ENCODE measurements around the gene ZFAND6. TPM values are rescaled to one million over a fixed set of nuclear protein-coding genes. Genes with fewer than 3 reads are reported as not detected.
A peak's percentile ranks its signal among the peaks of the same experiment; 100 is the strongest.
"Not testable (repeated sequence)": the region's sequence is repeated elsewhere in the genome, so short reads cannot be mapped to it uniquely, and the experiment has no call there.

Gene ZFAND6
- total RNA-seq, 1 donor from 2014 or later = 80.1 TPM

GRCh38 chr15:80121546-80121945, 62.1 kb downstream of the ZFAND6 start:
- no peak for TF ChIP-seq CTCF (IDR thresholded peaks at IDR 0.05; ENCODE audit: partially characterized antibody, unreplicated experiment)
- Mint-ChIP-seq H3K4me1 (ENCODE audit: low read depth, unreplicated experiment) (peaks cover 37% of the 10 kb centered on the region), H3K27ac (ENCODE audit: unreplicated experiment) (peak overlapping the region; percentile 79), H3K9me3 (ENCODE audit: unreplicated experiment) (no peaks in the 10 kb centered on the region), H3K36me3 (ENCODE audit: unreplicated experiment) (no peaks in the 10 kb centered on the region), H3K4me3 (ENCODE audit: unreplicated experiment) (no peak overlapping the region), H3K27me3 (ENCODE audit: unreplicated experiment) (no peaks in the 10 kb centered on the region)
- peak; percentile 47 for DNase-seq

GRCh38 chr15:80123034-80123433, 63.6 kb downstream of the ZFAND6 start:
- TF ChIP-seq CTCF (IDR thresholded peaks at IDR 0.05; ENCODE audit: partially characterized antibody, unreplicated experiment) = no peak
- Mint-ChIP-seq H3K4me1 (ENCODE audit: low read depth, unreplicated experiment) (peaks cover 35% of the 10 kb centered on the region), H3K9me3 (ENCODE audit: unreplicated experiment) (no peaks in the 10 kb centered on the region), H3K27me3 (ENCODE audit: unreplicated experiment) (no peaks in the 10 kb centered on the region), H3K27ac (ENCODE audit: unreplicated experiment) (peak overlapping the region; percentile 65), H3K4me3 (ENCODE audit: unreplicated experiment) (no peak overlapping the region), H3K36me3 (ENCODE audit: unreplicated experiment) (no peaks in the 10 kb centered on the region)
- DNase-seq = no peak

GRCh38 chr15:80127253-80127652, 67.8 kb downstream of the ZFAND6 start:
- not testable (repeated sequence) for H3K27ac Mint-ChIP-seq (ENCODE audit: unreplicated experiment); H3K27me3 Mint-ChIP-seq (ENCODE audit: unreplicated experiment); H3K9me3 Mint-ChIP-seq (ENCODE audit: unreplicated experiment); H3K4me3 Mint-ChIP-seq (ENCODE audit: unreplicated experiment); DNase-seq; H3K36me3 Mint-ChIP-seq (ENCODE audit: unreplicated experiment)
- H3K4me1 Mint-ChIP-seq (ENCODE audit: low read depth, unreplicated experiment) = peaks cover 17% of the 10 kb centered on the region

- Mint-ChIP-seq H3K4me3 (ENCODE audit: unreplicated experiment) (no peak overlapping the region), H3K36me3 (ENCODE audit: unreplicated experiment) (no peaks in the 10 kb centered on the region), H3K27ac (ENCODE audit: unreplicated experiment) (no peak overlapping the region), H3K4me1 (ENCODE audit: low read depth, unreplicated experiment) (peaks cover 12% of the 10 kb centered on the region), H3K9me3 (ENCODE audit: unreplicated experiment) (no peaks in the 10 kb centered on the region), H3K27me3 (ENCODE audit: unreplicated experiment) (no peaks in the 10 kb centered on the region)
- DNase-seq = no peak
- TF ChIP-seq CTCF (IDR thresholded peaks at IDR 0.05; ENCODE audit: partially characterized antibody, unreplicated experiment) = no peak
Measured at GRCh38 chr15:80127911-80128310, 68.4 kb downstream of the ZFAND6 start.

GRCh38 chr15:80132382-80132781, 72.9 kb downstream of the ZFAND6 start:
- H3K36me3 Mint-ChIP-seq (ENCODE audit: unreplicated experiment) = no peaks in the 10 kb centered on the region
- H3K4me1 Mint-ChIP-seq (ENCODE audit: low read depth, unreplicated experiment) = peaks cover 8% of the 10 kb centered on the region
- H3K27ac Mint-ChIP-seq (ENCODE audit: unreplicated experiment) = no peak overlapping the region
- H3K27me3 Mint-ChIP-seq (ENCODE audit: unreplicated experiment) = no peaks in the 10 kb centered on the region
- TF ChIP-seq CTCF (IDR thresholded peaks at IDR 0.05; ENCODE audit: partially characterized antibody, unreplicated experiment) = no peak
- DNase-seq = no peak
- no peak overlapping the region for H3K4me3 Mint-ChIP-seq (ENCODE audit: unreplicated experiment)
- H3K9me3 Mint-ChIP-seq (ENCODE audit: unreplicated experiment) = no peaks in the 10 kb centered on the region

- H3K36me3 Mint-ChIP-seq (ENCODE audit: unreplicated experiment) = no peaks in the 10 kb centered on the region
- no peaks in the 10 kb centered on the region for H3K9me3 Mint-ChIP-seq (ENCODE audit: unreplicated experiment)
- DNase-seq = no peak
- no peaks in the 10 kb centered on the region for H3K4me1 Mint-ChIP-seq (ENCODE audit: low read depth, unreplicated experiment)
- H3K27me3 Mint-ChIP-seq (ENCODE audit: unreplicated experiment) = no peaks in the 10 kb centered on the region
- no peak for TF ChIP-seq CTCF (IDR thresholded peaks at IDR 0.05; ENCODE audit: partially characterized antibody, unreplicated experiment)
- H3K4me3 Mint-ChIP-seq (ENCODE audit: unreplicated experiment) = no peak overlapping the region
- H3K27ac Mint-ChIP-seq (ENCODE audit: unreplicated experiment) = no peak overlapping the region
Measured at GRCh38 chr15:80136854-80137253, 77.4 kb downstream of the ZFAND6 start.
